Measurements from ENCODE around the gene TENM3.

The TENM3 gene

GRCh38 chr4:182593402-182593801 is 350.2 kb downstream of the TENM3 start:
- ATAC-seq (replicated peaks): no peak

GRCh38 chr4:182593864-182594263 is 350.7 kb downstream of the TENM3 start:
- no peak overlapping the region for H3K27ac Mint-ChIP-seq
- peaks cover 0 to 3% of the 10 kb centered on the region in 2 donors for H3K9me3 Mint-ChIP-seq

More at GRCh38 chr4:182593402-182593801, 350.2 kb downstream of the TENM3 start:
- no peaks in the 10 kb centered on the region for H3K27me3 Mint-ChIP-seq
- no peak overlapping the region for H3K4me3 Mint-ChIP-seq
- H3K36me3 Mint-ChIP-seq (ENCODE audit: insufficient read depth): peaks cover 3% of the 10 kb centered on the region
- H3K27ac Mint-ChIP-seq: no peak overlapping the region
- no peak for DNase-seq
- H3K4me1 Mint-ChIP-seq (ENCODE audit: low read depth in 2 of 2): no peaks in the 10 kb centered on the region
- H3K9me3 Mint-ChIP-seq: peaks cover 0 to 3% of the 10 kb centered on the region in 2 donors

GRCh38 chr4:182600093-182600492 is 356.9 kb downstream of the TENM3 start:
- H3K36me3 Mint-ChIP-seq (ENCODE audit: insufficient read depth): no peaks in the 10 kb centered on the region
- no peak for ATAC-seq (replicated peaks)
- peaks cover 0 to 6% of the 10 kb centered on the region in 2 donors for H3K27me3 Mint-ChIP-seq
- no peaks in the 10 kb centered on the region for H3K4me1 Mint-ChIP-seq (ENCODE audit: low read depth in 2 of 2)
- H3K27ac Mint-ChIP-seq: no peak overlapping the region
- H3K4me3 Mint-ChIP-seq: no peak overlapping the region
- DNase-seq: no peak
- H3K9me3 Mint-ChIP-seq: no peaks in the 10 kb centered on the region

More at GRCh38 chr4:182593864-182594263, 350.7 kb downstream of the TENM3 start:
- ATAC-seq (replicated peaks) (no peak), DNase-seq (no peak)
- no peaks in the 10 kb centered on the region for H3K4me1 Mint-ChIP-seq (ENCODE audit: low read depth in 2 of 2)
- peaks cover 3% of the 10 kb centered on the region for H3K36me3 Mint-ChIP-seq (ENCODE audit: insufficient read depth)
- H3K27me3 Mint-ChIP-seq: no peaks in the 10 kb centered on the region
- no peak overlapping the region for H3K4me3 Mint-ChIP-seq

- DNase-seq (no peak), ATAC-seq (replicated peaks) (no peak)
- no peaks in the 10 kb centered on the region for H3K36me3 Mint-ChIP-seq (ENCODE audit: insufficient read depth)
- H3K27ac Mint-ChIP-seq: no peak overlapping the region
- H3K9me3 Mint-ChIP-seq: no peaks in the 10 kb centered on the region
- H3K4me3 Mint-ChIP-seq: no peak overlapping the region
- H3K4me1 Mint-ChIP-seq (ENCODE audit: low read depth in 2 of 2): no peaks in the 10 kb centered on the region
- peaks cover 0 to 6% of the 10 kb centered on the region in 2 donors for H3K27me3 Mint-ChIP-seq
These were observed 357.7 kb downstream of the TENM3 start for GRCh38 chr4:182600856-182601255.

GRCh38 chr4:182604161-182604622 is 361.0 kb downstream of the TENM3 start:
- Mint-ChIP-seq H3K4me1 (ENCODE audit: low read depth in 2 of 2) (no peaks in the 10 kb centered on the region), H3K36me3 (ENCODE audit: insufficient read depth) (no peaks in the 10 kb centered on the region), H3K4me3 (no peak overlapping the region), H3K27ac (no peak overlapping the region), H3K27me3 (peaks cover 0 to 6% of the 10 kb centered on the region in 2 donors), H3K9me3 (no peaks in the 10 kb centered on the region)
- ATAC-seq (replicated peaks): no peak
- no peak for DNase-seq

- Mint-ChIP-seq H3K4me3 (no peak overlapping the region), H3K4me1 (ENCODE audit: low read depth in 2 of 2) (no peaks in the 10 kb centered on the region), H3K36me3 (ENCODE audit: insufficient read depth) (no peaks in the 10 kb centered on the region), H3K9me3 (no peaks in the 10 kb centered on the region), H3K27me3 (peaks cover 0 to 6% of the 10 kb centered on the region in 2 donors), H3K27ac (no peak overlapping the region)
- DNase-seq: no peak
- no peak for ATAC-seq (replicated peaks)
These were observed 361.8 kb downstream of the TENM3 start for GRCh38 chr4:182604953-182605352.

- H3K9me3 Mint-ChIP-seq: no peaks in the 10 kb centered on the region
- no peak for ATAC-seq (replicated peaks)
- H3K4me1 Mint-ChIP-seq (ENCODE audit: low read depth in 2 of 2): no peaks in the 10 kb centered on the region
- no peak for DNase-seq
- H3K27me3 Mint-ChIP-seq: peaks cover 0 to 6% of the 10 kb centered on the region in 2 donors
- H3K36me3 Mint-ChIP-seq (ENCODE audit: insufficient read depth): no peaks in the 10 kb centered on the region
- H3K27ac Mint-ChIP-seq: no peak overlapping the region
- no peak overlapping the region for H3K4me3 Mint-ChIP-seq
These were observed 365.3 kb downstream of the TENM3 start for GRCh38 chr4:182608525-182608924.

- Mint-ChIP-seq H3K4me1 (ENCODE audit: low read depth in 2 of 2) (no peaks in the 10 kb centered on the region), H3K27me3 (peaks cover 0 to 6% of the 10 kb centered on the region in 2 donors), H3K27ac (no peak overlapping the region), H3K9me3 (no peaks in the 10 kb centered on the region), H3K4me3 (no peak overlapping the region), H3K36me3 (ENCODE audit: insufficient read depth) (no peaks in the 10 kb centered on the region)
- no peak for DNase-seq
- ATAC-seq (replicated peaks): no peak
These were observed 373.3 kb downstream of the TENM3 start for GRCh38 chr4:182616476-182616875.

- no peak for ATAC-seq (replicated peaks)
- Mint-ChIP-seq H3K27me3 (peaks cover 9 to 14% of the 10 kb centered on the region in 2 donors), H3K4me1 (ENCODE audit: low read depth in 2 of 2) (no peaks in the 10 kb centered on the region), H3K36me3 (ENCODE audit: insufficient read depth) (no peaks in the 10 kb centered on the region), H3K9me3 (no peaks in the 10 kb centered on the region), H3K27ac (no peak overlapping the region), H3K4me3 (no peak overlapping the region)
- no peak for DNase-seq
These were observed 376.5 kb downstream of the TENM3 start for GRCh38 chr4:182619660-182620059.

GRCh38 chr4:182620111-182620980 is 377.1 kb downstream of the TENM3 start:
- H3K36me3 Mint-ChIP-seq (ENCODE audit: insufficient read depth): no peaks in the 10 kb centered on the region
- no peak for DNase-seq
- H3K4me1 Mint-ChIP-seq (ENCODE audit: low read depth in 2 of 2): no peaks in the 10 kb centered on the region
- ATAC-seq (replicated peaks): no peak
- peaks cover 15 to 19% of the 10 kb centered on the region in 2 donors for H3K27me3 Mint-ChIP-seq
- no peaks in the 10 kb centered on the region for H3K9me3 Mint-ChIP-seq
- no peak overlapping the region for H3K27ac Mint-ChIP-seq
- no peak overlapping the region for H3K4me3 Mint-ChIP-seq

- Mint-ChIP-seq H3K4me1 (ENCODE audit: low read depth in 2 of 2) (no peaks in the 10 kb centered on the region), H3K27ac (no peak overlapping the region), H3K4me3 (no peak overlapping the region), H3K9me3 (no peaks in the 10 kb centered on the region), H3K36me3 (ENCODE audit: insufficient read depth) (no peaks in the 10 kb centered on the region), H3K27me3 (peaks cover 15 to 19% of the 10 kb centered on the region in 2 donors)
- DNase-seq (no peak), ATAC-seq (replicated peaks) (no peak)
These were observed 381.1 kb downstream of the TENM3 start for GRCh38 chr4:182624281-182624680.

- Mint-ChIP-seq H3K4me1 (ENCODE audit: low read depth in 2 of 2) (no peaks in the 10 kb centered on the region), H3K27me3 (peaks cover 15 to 19% of the 10 kb centered on the region in 2 donors), H3K9me3 (no peaks in the 10 kb centered on the region), H3K27ac (no peak overlapping the region), H3K36me3 (ENCODE audit: insufficient read depth) (no peaks in the 10 kb centered on the region), H3K4me3 (no peak overlapping the region)
- ATAC-seq (replicated peaks): no peak
- no peak for DNase-seq
These were observed 382.0 kb downstream of the TENM3 start for GRCh38 chr4:182625193-182625592.

- H3K4me1 Mint-ChIP-seq (ENCODE audit: low read depth in 2 of 2): no peaks in the 10 kb centered on the region
- no peaks in the 10 kb centered on the region for H3K36me3 Mint-ChIP-seq (ENCODE audit: insufficient read depth)
- peaks cover 16 to 19% of the 10 kb centered on the region in 2 donors for H3K27me3 Mint-ChIP-seq
- H3K4me3 Mint-ChIP-seq: no peak overlapping the region
- DNase-seq (no peak), ATAC-seq (replicated peaks) (no peak)
- H3K27ac Mint-ChIP-seq: no peak overlapping the region
- no peaks in the 10 kb centered on the region for H3K9me3 Mint-ChIP-seq
These were observed 384.8 kb downstream of the TENM3 start for GRCh38 chr4:182627996-182628395.

GRCh38 chr4:182628544-182628943 is 385.3 kb downstream of the TENM3 start:
- ATAC-seq (replicated peaks): no peak
- DNase-seq: no peak
- Mint-ChIP-seq H3K4me1 (ENCODE audit: low read depth in 2 of 2) (no peaks in the 10 kb centered on the region), H3K27ac (no peak overlapping the region), H3K27me3 (peaks cover 21% of the 10 kb centered on the region in 2 donors), H3K9me3 (no peaks in the 10 kb centered on the region), H3K36me3 (ENCODE audit: insufficient read depth) (no peaks in the 10 kb centered on the region), H3K4me3 (no peak overlapping the region)
